GM18951 (cell line): Measurements from ENCODE around the gene STK4.
"Not testable (repeated sequence)": the region's sequence is repeated elsewhere in the genome, so short reads cannot be mapped to it uniquely, and the experiment has no call there.

Source experiments
- POLR2A ChIP-seq: IDR thresholded peaks from 4 replicates; pipeline ENCODE4 v1.6.1; 2011; ENCODE audit warnings: mild to moderate bottlenecking; ENCODE audit not compliant: insufficient read length, insufficient read depth; ENCODE audit errors: extremely low read depth
- in situ Hi-C: fragments of 300-500 bp; cut with MboI; formaldehyde crosslinking; loops from one replicate; pipeline ENCODE4 v1.12.0; 2022; ENCODE audit warnings: low sequenced_read_pairs, mixed read lengths, inconsistent platforms; ENCODE audit not compliant: unreplicated experiment

The STK4 gene

GRCh38 chr20:45014671-45015415, 48.5 kb downstream of the STK4 start:
- in situ Hi-C loops = no loop called here
- TF ChIP-seq POLR2A = no peak

GRCh38 chr20:45016089-45016671, 49.9 kb downstream of the STK4 start:
- in situ Hi-C loops = no loop called here
- TF ChIP-seq POLR2A = no peak

- in situ Hi-C loops = no loop called here
- no peak for TF ChIP-seq POLR2A
Observed at GRCh38 chr20:45017281-45017680, 51.0 kb downstream of the STK4 start.

GRCh38 chr20:45017857-45018256, 51.5 kb downstream of the STK4 start:
- no peak for TF ChIP-seq POLR2A
- in situ Hi-C loops = no loop called here

- TF ChIP-seq POLR2A = no peak
- in situ Hi-C loops = no loop called here
Observed at GRCh38 chr20:45019027-45019761, 52.9 kb downstream of the STK4 start.

GRCh38 chr20:45019762-45020123, 53.4 kb downstream of the STK4 start:
- in situ Hi-C loops = no loop called here
- TF ChIP-seq POLR2A = no peak

GRCh38 chr20:45020236-45020886, 54.0 kb downstream of the STK4 start:
- in situ Hi-C loops = no loop called here

GRCh38 chr20:45021631-45022030, 55.3 kb downstream of the STK4 start:
- TF ChIP-seq POLR2A = no peak
- in situ Hi-C loops = no loop called here

More at GRCh38 chr20:45020236-45020886, 54.0 kb downstream of the STK4 start:
- no peak for TF ChIP-seq POLR2A

GRCh38 chr20:45023140-45023539, 56.8 kb downstream of the STK4 start:
- in situ Hi-C loops = not testable (repeated sequence)

GRCh38 chr20:45028424-45029136, 62.3 kb downstream of the STK4 start:
- no peak for TF ChIP-seq POLR2A
- in situ Hi-C loops = no loop called here

GRCh38 chr20:45029884-45030283, 63.6 kb downstream of the STK4 start:
- in situ Hi-C loops = no loop called here
- no peak for TF ChIP-seq POLR2A

- no peak for TF ChIP-seq POLR2A
- in situ Hi-C loops = no loop called here
Observed at GRCh38 chr20:45032276-45032675, 66.0 kb downstream of the STK4 start.

- in situ Hi-C loops = no loop called here
Observed at GRCh38 chr20:45032781-45033180, 66.5 kb downstream of the STK4 start.

GRCh38 chr20:45034436-45034835, 68.1 kb downstream of the STK4 start:
- TF ChIP-seq POLR2A = no peak
- in situ Hi-C loops = no loop called here

More at GRCh38 chr20:45032781-45033180, 66.5 kb downstream of the STK4 start:
- TF ChIP-seq POLR2A = no peak
